ENCODE data around the gene PDE4D.

- TF ChIP-seq POLR2A (IDR thresholded peaks at IDR 0.05): no peak
- no peak for TF ChIP-seq CTCF (IDR thresholded peaks at IDR 0.05)
Measured at GRCh38 chr5:59525957-59526356, 367.6 kb downstream of the PDE4D start.

Data from heart left ventricle (tissue), 13 donors.